IPS-15b (cell line): ENCODE results near the gene QARS1.

Source experiments
- H3K27me3 ChIP-seq: one replicate; pipeline ENCODE4 v1.6.1; 2013; ENCODE audit warnings: low read length; ENCODE audit not compliant: control insufficient read depth, insufficient read depth
- H3K36me3 ChIP-seq: one replicate; pipeline ENCODE4 v1.6.1; 2013; ENCODE audit warnings: low read length; ENCODE audit not compliant: control insufficient read depth, insufficient read depth
- H3K4me1 ChIP-seq: one replicate; pipeline ENCODE4 v1.6.1; 2013; ENCODE audit warnings: mild to moderate bottlenecking, low read length; ENCODE audit not compliant: control insufficient read depth, insufficient read depth
- H3K4me3 ChIP-seq: one replicate; pipeline ENCODE4 v1.5.1; 2013; ENCODE audit warnings: low read depth, low read length
- H3K9ac ChIP-seq: one replicate; pipeline ENCODE4 v1.6.1; 2013; ENCODE audit warnings: low read depth, mild to moderate bottlenecking, low read length
- H3K9me3 ChIP-seq: one replicate; pipeline ENCODE4 v1.6.1; 2013; ENCODE audit warnings: mild to moderate bottlenecking, low read length; ENCODE audit not compliant: control insufficient read depth, insufficient read depth

Gene QARS1

GRCh38 chr3:49131576-49131975 lies 27.0 kb upstream of the QARS1 start:
- peaks cover 8% of the 10 kb centered on the region for H3K36me3 ChIP-seq
- H3K9ac ChIP-seq, result no peak overlapping the region
- H3K27me3 ChIP-seq, result no peaks in the 10 kb centered on the region
- no peaks in the 10 kb centered on the region for H3K9me3 ChIP-seq
- H3K4me1 ChIP-seq, result peaks cover 3% of the 10 kb centered on the region
- H3K4me3 ChIP-seq, result peak overlapping the region; percentile 91

- Histone ChIP-seq H3K4me3 (no peak overlapping the region), H3K36me3 (peaks cover 8% of the 10 kb centered on the region), H3K4me1 (peaks cover 3% of the 10 kb centered on the region), H3K9ac (no peak overlapping the region), H3K9me3 (no peaks in the 10 kb centered on the region), H3K27me3 (no peaks in the 10 kb centered on the region)
Observed at GRCh38 chr3:49131040-49131439, 26.5 kb upstream of the QARS1 start.

GRCh38 chr3:49124991-49125670 lies 20.6 kb upstream of the QARS1 start:
- H3K36me3 ChIP-seq, result peaks cover 41% of the 10 kb centered on the region
- no peak overlapping the region for H3K9ac ChIP-seq
- no peak overlapping the region for H3K4me3 ChIP-seq
- no peaks in the 10 kb centered on the region for H3K27me3 ChIP-seq
- H3K9me3 ChIP-seq, result no peaks in the 10 kb centered on the region
- H3K4me1 ChIP-seq, result no peaks in the 10 kb centered on the region

- Histone ChIP-seq H3K9ac (no peak overlapping the region), H3K9me3 (no peaks in the 10 kb centered on the region), H3K27me3 (no peaks in the 10 kb centered on the region), H3K4me3 (no peak overlapping the region), H3K36me3 (peaks cover 40% of the 10 kb centered on the region), H3K4me1 (peaks cover 5% of the 10 kb centered on the region)
Observed at GRCh38 chr3:49124203-49124602, 19.6 kb upstream of the QARS1 start.

GRCh38 chr3:49123687-49124086 lies 19.1 kb upstream of the QARS1 start:
- Histone ChIP-seq H3K36me3 (peaks cover 42% of the 10 kb centered on the region), H3K4me1 (peaks cover 5% of the 10 kb centered on the region), H3K9me3 (no peaks in the 10 kb centered on the region), H3K9ac (no peak overlapping the region), H3K4me3 (no peak overlapping the region), H3K27me3 (no peaks in the 10 kb centered on the region)

GRCh38 chr3:49122886-49123545 lies 18.5 kb upstream of the QARS1 start:
- no peak overlapping the region for H3K9ac ChIP-seq
- H3K27me3 ChIP-seq, result no peaks in the 10 kb centered on the region
- H3K4me1 ChIP-seq, result peaks cover 5% of the 10 kb centered on the region
- H3K9me3 ChIP-seq, result no peaks in the 10 kb centered on the region
- no peak overlapping the region for H3K4me3 ChIP-seq
- peaks cover 43% of the 10 kb centered on the region for H3K36me3 ChIP-seq

- no peak overlapping the region for H3K9ac ChIP-seq
- no peaks in the 10 kb centered on the region for H3K9me3 ChIP-seq
- H3K4me1 ChIP-seq, result peaks cover 5% of the 10 kb centered on the region
- H3K36me3 ChIP-seq, result peaks cover 49% of the 10 kb centered on the region
- no peaks in the 10 kb centered on the region for H3K27me3 ChIP-seq
- no peak overlapping the region for H3K4me3 ChIP-seq
Observed at GRCh38 chr3:49122451-49122850, 17.9 kb upstream of the QARS1 start.

- H3K27me3 ChIP-seq, result no peaks in the 10 kb centered on the region
- no peak overlapping the region for H3K9ac ChIP-seq
- H3K36me3 ChIP-seq, result peaks cover 53% of the 10 kb centered on the region
- peaks cover 5% of the 10 kb centered on the region for H3K4me1 ChIP-seq
- H3K9me3 ChIP-seq, result no peaks in the 10 kb centered on the region
- H3K4me3 ChIP-seq, result no peak overlapping the region
Observed at GRCh38 chr3:49122022-49122421, 17.5 kb upstream of the QARS1 start.

GRCh38 chr3:49121132-49121736 lies 16.7 kb upstream of the QARS1 start:
- peaks cover 60% of the 10 kb centered on the region for H3K36me3 ChIP-seq
- H3K4me1 ChIP-seq, result peaks cover 5% of the 10 kb centered on the region
- no peaks in the 10 kb centered on the region for H3K9me3 ChIP-seq
- peak overlapping the region; percentile 37 for H3K4me3 ChIP-seq
- H3K27me3 ChIP-seq, result no peaks in the 10 kb centered on the region
- H3K9ac ChIP-seq, result peak overlapping the region; percentile 85

- Histone ChIP-seq H3K4me3 (peak within 1 kb of the TSS; percentile 95), H3K27me3 (no peaks in the 10 kb centered on the region), H3K36me3 (peaks cover 66% of the 10 kb centered on the region), H3K9me3 (no peaks in the 10 kb centered on the region), H3K9ac (peak within 1 kb of the TSS; percentile 94), H3K4me1 (peaks cover 5% of the 10 kb centered on the region)
Observed at GRCh38 chr3:49120438-49121131, 16.0 kb upstream of the QARS1 start, which contains the start of gene USP19. Gene USP19 (minus strand): TSS chr3:49120823. CDS start chr3:49119145, 1,678 bp downstream.

- H3K4me3 ChIP-seq, result peak overlapping the region; percentile 95
- peaks cover 70% of the 10 kb centered on the region for H3K36me3 ChIP-seq
- H3K4me1 ChIP-seq, result peaks cover 5% of the 10 kb centered on the region
- H3K27me3 ChIP-seq, result no peaks in the 10 kb centered on the region
- no peaks in the 10 kb centered on the region for H3K9me3 ChIP-seq
- H3K9ac ChIP-seq, result peak overlapping the region; percentile 94
Observed at GRCh38 chr3:49120096-49120437, 15.5 kb upstream of the QARS1 start.
